ENCODE measurements around the gene PIGQ. TPM values are rescaled to one million over a fixed set of nuclear protein-coding genes. Genes with fewer than 3 reads are reported as not detected.

PIGQ gene
- total RNA-seq, 1 donor from 2014 or later: 52.6 TPM

- DNase-seq (ENCODE audit: low spot score): no peak
- Mint-ChIP-seq H3K4me3 (no peak overlapping the region), H3K9me3 (no peaks in the 10 kb centered on the region), H3K27me3 (ENCODE audit: insufficient read depth) (no peaks in the 10 kb centered on the region), H3K36me3 (ENCODE audit: low read depth) (no peaks in the 10 kb centered on the region), H3K27ac (no peak overlapping the region), H3K4me1 (ENCODE audit: low read depth) (peaks cover 14% of the 10 kb centered on the region)
- intact Hi-C loops (cut with micrococcal nuclease): no loop called here
These were observed 5.8 kb downstream of the PIGQ start for GRCh38 chr16:575354-576196.

DNA sequence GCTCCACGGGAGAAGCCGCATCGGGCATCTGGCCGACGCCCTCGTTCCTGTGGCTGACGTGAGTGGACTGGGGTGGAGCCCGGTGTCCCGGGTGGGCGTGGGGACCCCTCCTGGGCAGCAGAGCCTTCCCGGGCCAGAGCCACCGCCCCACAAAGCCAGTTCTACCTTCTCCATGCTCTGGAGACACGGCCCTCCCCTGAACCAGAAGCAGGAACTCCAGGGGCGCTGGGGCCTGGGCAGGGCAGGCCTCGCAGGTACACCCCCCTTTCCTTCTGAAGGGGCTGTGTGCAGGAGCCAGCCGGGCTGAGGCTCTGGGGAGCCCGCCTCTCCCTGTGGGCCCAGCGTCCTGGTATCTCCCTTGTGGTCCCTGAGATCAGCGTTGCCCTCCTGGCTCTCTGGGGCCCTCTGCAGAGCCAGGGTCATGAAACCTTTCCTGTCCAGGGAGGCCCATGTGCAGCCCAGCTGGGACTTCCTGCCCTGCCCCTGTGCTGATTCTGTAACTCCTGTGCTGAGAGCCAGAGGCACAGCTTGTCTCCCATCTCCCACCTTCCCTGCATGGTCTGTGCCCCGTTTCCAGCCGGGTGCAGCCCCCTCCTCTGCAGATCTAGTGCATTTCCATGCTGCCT, 6.5 kb downstream of the PIGQ start:
- Mint-ChIP-seq H3K9me3 (no peaks in the 10 kb centered on the region), H3K27ac (peak overlapping the region; percentile 22), H3K4me3 (no peak overlapping the region), H3K36me3 (ENCODE audit: low read depth) (no peaks in the 10 kb centered on the region), H3K4me1 (ENCODE audit: low read depth) (peaks cover 7% of the 10 kb centered on the region), H3K27me3 (ENCODE audit: insufficient read depth) (no peaks in the 10 kb centered on the region)
- no peak for DNase-seq (ENCODE audit: low spot score)
- intact Hi-C loops (cut with micrococcal nuclease): no loop called here

DNA sequence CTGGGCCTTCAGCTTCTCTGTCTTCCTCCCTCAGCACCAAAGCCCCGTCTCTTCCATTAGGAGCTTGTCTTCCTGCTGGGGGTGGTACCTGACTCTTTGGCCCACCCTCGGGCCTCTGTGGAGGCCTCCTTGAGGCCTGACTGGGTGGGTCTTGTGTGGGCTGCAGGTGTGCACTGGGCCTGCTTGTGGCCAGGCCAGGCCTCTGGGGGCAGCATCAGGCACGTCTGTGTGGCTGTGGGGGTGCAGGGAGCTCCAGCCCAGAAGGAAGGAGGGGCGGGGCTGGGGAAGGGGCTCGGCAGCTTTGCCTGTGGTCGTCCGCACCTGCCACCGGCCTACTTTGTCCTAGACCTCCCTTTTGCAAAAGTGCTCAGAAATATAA, 7.0 kb downstream of the PIGQ start:
- H3K9me3 Mint-ChIP-seq: no peaks in the 10 kb centered on the region

GRCh38 chr16:577796-578195, 8.0 kb downstream of the PIGQ start:
- Mint-ChIP-seq H3K4me1 (ENCODE audit: low read depth) (no peaks in the 10 kb centered on the region), H3K27me3 (ENCODE audit: insufficient read depth) (no peaks in the 10 kb centered on the region), H3K36me3 (ENCODE audit: low read depth) (no peaks in the 10 kb centered on the region), H3K9me3 (no peaks in the 10 kb centered on the region), H3K4me3 (no peak overlapping the region), H3K27ac (no peak overlapping the region)
- intact Hi-C loops (cut with micrococcal nuclease): no loop called here
- DNase-seq (ENCODE audit: low spot score): no peak

More for the DNA sequence above, 7.0 kb downstream of the PIGQ start:
- Mint-ChIP-seq H3K27me3 (ENCODE audit: insufficient read depth) (no peaks in the 10 kb centered on the region), H3K27ac (peak overlapping the region; percentile 22), H3K36me3 (ENCODE audit: low read depth) (no peaks in the 10 kb centered on the region), H3K4me1 (ENCODE audit: low read depth) (peaks cover 2% of the 10 kb centered on the region), H3K4me3 (no peak overlapping the region)
- intact Hi-C loops (cut with micrococcal nuclease): no loop called here
- no peak for DNase-seq (ENCODE audit: low spot score)

DNA sequence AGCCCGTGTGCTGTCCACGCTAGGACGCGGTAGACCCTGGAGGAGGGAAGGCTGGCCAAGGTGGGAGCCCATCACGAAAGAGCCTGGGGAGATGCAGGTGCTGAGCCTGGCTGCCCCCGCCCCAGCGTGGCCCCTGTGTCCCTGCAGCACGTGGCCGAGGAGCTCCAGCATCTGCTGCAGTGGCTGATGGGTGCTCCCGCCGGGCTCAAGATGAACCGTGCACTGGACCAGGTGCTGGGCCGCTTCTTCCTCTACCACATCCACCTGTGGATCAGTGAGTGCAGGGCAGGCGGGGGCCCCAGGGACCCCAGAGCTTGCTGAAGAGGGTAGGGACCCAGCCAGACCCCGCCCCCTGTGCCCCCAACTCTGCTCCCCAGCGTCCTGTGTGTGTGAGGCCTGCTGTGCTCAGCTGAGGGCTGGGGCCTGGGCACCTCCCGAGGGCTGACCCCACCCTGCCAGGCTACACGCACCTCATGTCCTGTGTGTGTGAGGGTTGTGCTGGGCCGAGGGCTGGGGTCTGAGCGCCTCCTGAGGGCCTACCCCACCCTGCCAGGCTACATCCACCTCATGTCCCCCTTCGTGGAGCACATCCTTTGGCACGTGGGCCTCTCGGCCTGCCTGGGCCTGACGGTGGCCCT, 8.6 kb downstream of the PIGQ start:
- no peaks in the 10 kb centered on the region for H3K36me3 Mint-ChIP-seq (ENCODE audit: low read depth)
- no peak for DNase-seq (ENCODE audit: low spot score)
- H3K4me3 Mint-ChIP-seq: no peak overlapping the region
- H3K27me3 Mint-ChIP-seq (ENCODE audit: insufficient read depth): no peaks in the 10 kb centered on the region
- H3K4me1 Mint-ChIP-seq (ENCODE audit: low read depth): no peaks in the 10 kb centered on the region
- intact Hi-C loops (cut with micrococcal nuclease): no loop called here
- no peak overlapping the region for H3K27ac Mint-ChIP-seq
- no peaks in the 10 kb centered on the region for H3K9me3 Mint-ChIP-seq

- Mint-ChIP-seq H3K4me3 (no peak overlapping the region), H3K27ac (no peak overlapping the region), H3K36me3 (ENCODE audit: low read depth) (no peaks in the 10 kb centered on the region), H3K9me3 (no peaks in the 10 kb centered on the region), H3K27me3 (ENCODE audit: insufficient read depth) (no peaks in the 10 kb centered on the region), H3K4me1 (ENCODE audit: low read depth) (no peaks in the 10 kb centered on the region)
- intact Hi-C loops (cut with micrococcal nuclease): no loop called here
- DNase-seq (ENCODE audit: low spot score): peak; percentile 23
These were observed 9.2 kb downstream of the PIGQ start for GRCh38 chr16:578870-579405.

GRCh38 chr16:580141-580945, 10.6 kb downstream of the PIGQ start:
- no peaks in the 10 kb centered on the region for H3K9me3 Mint-ChIP-seq
- H3K4me3 Mint-ChIP-seq: no peak overlapping the region
- no peaks in the 10 kb centered on the region for H3K27me3 Mint-ChIP-seq (ENCODE audit: insufficient read depth)
- no peaks in the 10 kb centered on the region for H3K4me1 Mint-ChIP-seq (ENCODE audit: low read depth)
- no peaks in the 10 kb centered on the region for H3K36me3 Mint-ChIP-seq (ENCODE audit: low read depth)
- H3K27ac Mint-ChIP-seq: no peak overlapping the region
- intact Hi-C loops (cut with micrococcal nuclease): no loop called here
- no peak for DNase-seq (ENCODE audit: low spot score)

GRCh38 chr16:580946-581498, 11.3 kb downstream of the PIGQ start:
- no peaks in the 10 kb centered on the region for H3K27me3 Mint-ChIP-seq (ENCODE audit: insufficient read depth)
- intact Hi-C loops (cut with micrococcal nuclease): no loop called here
- DNase-seq (ENCODE audit: low spot score): no peak
- no peaks in the 10 kb centered on the region for H3K9me3 Mint-ChIP-seq
- H3K4me1 Mint-ChIP-seq (ENCODE audit: low read depth): no peaks in the 10 kb centered on the region
- no peak overlapping the region for H3K4me3 Mint-ChIP-seq
- H3K36me3 Mint-ChIP-seq (ENCODE audit: low read depth): no peaks in the 10 kb centered on the region
- no peak overlapping the region for H3K27ac Mint-ChIP-seq

- H3K36me3 Mint-ChIP-seq (ENCODE audit: low read depth): no peaks in the 10 kb centered on the region
- H3K27ac Mint-ChIP-seq: no peak overlapping the region
- no peak overlapping the region for H3K4me3 Mint-ChIP-seq
- H3K9me3 Mint-ChIP-seq: no peaks in the 10 kb centered on the region
- intact Hi-C loops (cut with micrococcal nuclease): no loop called here
- no peak for DNase-seq (ENCODE audit: low spot score)
- peaks cover under 1% of the 10 kb centered on the region for H3K4me1 Mint-ChIP-seq (ENCODE audit: low read depth)
- no peaks in the 10 kb centered on the region for H3K27me3 Mint-ChIP-seq (ENCODE audit: insufficient read depth)
These were observed 12.4 kb downstream of the PIGQ start for GRCh38 chr16:582218-582613.

DNA sequence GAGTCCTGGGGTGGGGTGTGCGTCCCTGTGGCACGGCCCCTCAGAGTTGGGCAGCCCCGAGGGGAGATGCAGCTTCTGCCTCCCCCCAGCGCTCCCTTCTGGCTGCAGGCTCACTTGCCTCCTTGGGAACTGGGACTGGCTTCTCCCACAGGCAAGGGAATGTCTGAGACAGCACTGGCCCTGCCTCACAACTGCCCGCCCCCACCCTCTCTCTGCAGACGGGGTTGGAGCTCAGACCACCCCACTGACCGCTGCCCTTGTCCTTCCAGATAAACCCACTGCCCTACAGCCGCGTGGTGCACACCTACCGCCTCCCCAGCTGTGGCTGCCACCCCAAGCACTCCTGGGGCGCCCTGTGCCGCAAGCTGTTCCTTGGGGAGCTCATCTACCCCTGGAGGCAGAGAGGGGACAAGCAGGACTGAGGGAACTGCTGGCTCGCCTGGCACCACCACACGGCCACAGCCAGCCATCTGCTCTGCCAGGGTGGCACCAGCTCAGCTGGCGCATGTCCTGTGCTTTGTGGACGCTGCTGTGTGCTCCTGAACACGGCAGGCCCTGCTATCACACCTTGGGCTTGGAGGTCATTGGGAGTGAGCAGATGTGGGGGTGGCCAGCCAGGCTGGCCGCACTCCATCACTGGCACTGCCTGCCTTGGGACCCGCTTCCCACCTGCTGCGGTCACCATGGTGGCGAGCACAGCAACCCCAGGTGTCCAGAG, 13.0 kb downstream of the PIGQ start:
- Mint-ChIP-seq H3K27me3 (ENCODE audit: insufficient read depth) (no peaks in the 10 kb centered on the region), H3K9me3 (no peaks in the 10 kb centered on the region), H3K4me3 (no peak overlapping the region), H3K27ac (no peak overlapping the region), H3K4me1 (ENCODE audit: low read depth) (peaks cover 5% of the 10 kb centered on the region), H3K36me3 (ENCODE audit: low read depth) (peaks cover 3% of the 10 kb centered on the region)
- intact Hi-C loops (cut with micrococcal nuclease): no loop called here
- DNase-seq (ENCODE audit: low spot score): no peak

DNA sequence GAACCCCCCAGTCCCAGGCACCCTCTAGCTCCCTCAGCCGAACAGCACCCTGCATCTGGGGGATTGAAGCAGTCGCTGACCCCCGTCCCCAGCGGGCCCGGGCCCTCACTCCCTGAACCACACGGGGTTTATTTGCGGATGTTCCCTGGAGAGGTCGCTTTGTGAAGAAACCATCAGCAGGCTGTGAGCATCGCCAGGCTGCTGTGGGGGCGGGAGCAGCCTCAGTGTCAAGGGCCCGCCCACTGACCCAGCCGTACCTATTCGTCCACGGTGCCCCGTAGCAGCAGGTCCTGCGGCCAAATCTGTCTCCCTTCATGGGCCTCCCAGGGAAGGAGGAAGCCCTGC, 13.7 kb downstream of the PIGQ start:
- Mint-ChIP-seq H3K27ac (no peak overlapping the region), H3K36me3 (ENCODE audit: low read depth) (peaks cover 3% of the 10 kb centered on the region), H3K4me1 (ENCODE audit: low read depth) (peaks cover 5% of the 10 kb centered on the region), H3K27me3 (ENCODE audit: insufficient read depth) (no peaks in the 10 kb centered on the region), H3K4me3 (no peak overlapping the region), H3K9me3 (no peaks in the 10 kb centered on the region)
- no peak for DNase-seq (ENCODE audit: low spot score)
- intact Hi-C loops (cut with micrococcal nuclease): no loop called here
